K562 (cell line): ENCODE results near the gene TAX1BP1. TPM values are rescaled to one million over a fixed set of nuclear protein-coding genes. Genes with fewer than 3 reads are reported as not detected.

Experiments used
- ATAC-seq: fragments of 200-7000 bp; cut with Tn5 transposase; 3 replicates; pipeline ENCODE4 v1.9.1; 2020; ENCODE audit warnings: moderate library complexity
- BruUV-seq: library from RNA; stranded (reverse); fragments of 400-500 nt; replicated peaks from 2 replicates; lab custom pipeline; 2021; lab: Mats Ljungman, UMichigan
- CTCF ChIA-PET: fragments of 300-600 bp; formaldehyde crosslinking; extraction: SDS; loops from one replicate; lab custom pipeline; 2021; ENCODE audit warnings: low intra/inter-chr PET ratio; lab: Yijun Ruan, JAX
- POLR2A ChIA-PET: fragments of 300-600, 350-650 bp; sonication (Branson Sonifier 250); formaldehyde crosslinking; extraction: SDS; loops from one replicate; lab custom pipeline; 2021; ENCODE audit warnings: antibody characterized with exemption, inconsistent platforms; lab: Yijun Ruan, JAX
- DNase-seq, 4 experiments: peaks; one replicate each; pipeline versions ENCODE4 v3.0.0 to v3.0.0-alpha.2; 2011 to 2018; ENCODE audit warnings: low spot score in 3 of 4, mixed read lengths in 3 of 4; ENCODE audit errors: extremely low read depth in 1 of 4
- FAIRE-seq: peaks from 2 replicates; lab custom pipeline; 2011; peaks lifted over from hg19 to GRCh38; lab: Jason Lieb, UNC
- H2AFZ ChIP-seq: 2 replicates; pipeline ENCODE4 v1.6.0; 2011; ENCODE audit warnings: low read depth, low read length, control low read depth, inconsistent platforms
- H3K27ac ChIP-seq: fragments of 200-600 bp; 3 replicates; pipeline ENCODE4 v1.8.0; 2011; ENCODE audit warnings: low read depth, mild to moderate bottlenecking, control low read depth, inconsistent platforms, low read length, moderate library complexity, mixed read lengths; ENCODE audit errors: extremely low read depth
- H3K27me3 ChIP-seq, 2 experiments: fragments of 300-600 bp in 1 of 2; 2 replicates in 1 of 2; 3 replicates in 1 of 2; pipeline versions ENCODE4 v1.6.0 to v1.8.0; 2011; ENCODE audit warnings: inconsistent platforms in 2 of 2, low read length in 2 of 2, mild to moderate bottlenecking in 1 of 2, mixed read lengths in 1 of 2, moderate library complexity in 1 of 2; ENCODE audit not compliant: control insufficient read depth in 2 of 2, insufficient read depth in 2 of 2
- H3K36me3 ChIP-seq: fragments of 300-600 bp; 3 replicates; pipeline ENCODE4 v1.8.0; 2011; ENCODE audit warnings: mild to moderate bottlenecking, low read length, inconsistent platforms; ENCODE audit not compliant: control insufficient read depth, insufficient read depth
- H3K4me1 ChIP-seq, 2 experiments: fragments of 200-600 bp in 1 of 2; replicated peaks in 1 of 2; 2 replicates in 1 of 2; 3 replicates in 1 of 2; pipeline versions ENCODE4 v1.5.1 to v1.8.0; 2011; ENCODE audit warnings: inconsistent platforms in 2 of 2, low read length in 2 of 2, mild to moderate bottlenecking in 1 of 2, mixed read lengths in 1 of 2, moderate library complexity in 1 of 2; ENCODE audit not compliant: control insufficient read depth in 2 of 2, insufficient read depth in 2 of 2
- H3K4me2 ChIP-seq: 2 replicates; pipeline ENCODE4 v1.6.1; 2011; ENCODE audit warnings: low read length, control low read depth, inconsistent platforms, mixed read lengths; ENCODE audit not compliant: insufficient read depth
- H3K4me3 ChIP-seq: fragments of 200-600 bp; sonication (generic), shearing (Covaris generic); 2 replicates; pipeline ENCODE4 v1.5.1; 2016; ENCODE audit warnings: control low read depth, inconsistent platforms
- H3K79me2 ChIP-seq: fragments of 200-600 bp; 3 replicates; pipeline ENCODE4 v1.8.0; 2011; ENCODE audit warnings: low read length, inconsistent platforms; ENCODE audit not compliant: control insufficient read depth, insufficient read depth
- H3K9ac ChIP-seq, 2 experiments: 2 replicates each; pipeline versions ENCODE4 v1.6.0 to v1.6.1; 2011; ENCODE audit warnings: low read depth in 2 of 2, low read length in 2 of 2, control low read depth in 1 of 2, inconsistent platforms in 1 of 2, mild to moderate bottlenecking in 1 of 2, mixed read lengths in 1 of 2; ENCODE audit not compliant: insufficient read depth in 1 of 2
- H3K9me1 ChIP-seq: one replicate; pipeline ENCODE4 v1.6.0; 2011; ENCODE audit warnings: inconsistent platforms, mild to moderate bottlenecking, low read length, moderate library complexity; ENCODE audit not compliant: control insufficient read depth, insufficient read depth
- H3K9me3 ChIP-seq: replicated peaks from 2 replicates; pipeline ENCODE4 v1.5.1; 2011; ENCODE audit warnings: low read depth, low read length, inconsistent platforms; ENCODE audit not compliant: control insufficient read depth, insufficient read depth
- H4K20me1 ChIP-seq: replicated peaks from 2 replicates; pipeline ENCODE4 v1.6.1; 2011; ENCODE audit warnings: low read length, inconsistent platforms, mixed read lengths; ENCODE audit not compliant: control insufficient read depth, insufficient read depth
- BRD4 ChIP-seq: fragments of 200-600 bp; sonication (generic); IDR thresholded peaks from 2 replicates; pipeline ENCODE4 v1.6.1; 2017; ENCODE audit warnings: inconsistent platforms
- RNF2 ChIP-seq: sonication (generic); IDR thresholded peaks from 2 replicates; pipeline ENCODE4 v1.6.1; 2016
- SMARCB1 ChIP-seq: IDR thresholded peaks from 2 replicates; pipeline ENCODE4 v1.6.1; 2011; ENCODE audit warnings: improper control_type of control experiment, low read depth; ENCODE audit not compliant: insufficient read length
- U2AF2 ChIP-seq: fragments of 200-400 bp; formaldehyde crosslinking; optimal IDR thresholded peaks from 2 replicates; pipeline ENCODE3; 2017; ENCODE audit warnings: low read depth, mild to moderate bottlenecking, low read length
- ZNF551 ChIP-seq: fragments of 250-450 bp; sonication (Bioruptor Pico); IDR thresholded peaks from 2 replicates; pipeline ENCODE4 v1.5.0; 2021; ENCODE audit warnings: mild to moderate bottlenecking, moderate library complexity
- ZNF655 ChIP-seq: fragments of 250-450 bp; sonication (Bioruptor Pico); IDR thresholded peaks from 2 replicates; pipeline ENCODE4 v1.5.0; 2021
- in situ Hi-C: fragments of 300-500 bp; cut with MboI; formaldehyde crosslinking; loops from 4 replicates; pipeline ENCODE4 v1.15.0; 2018; ENCODE audit warnings: inconsistent platforms, mixed read lengths
- intact Hi-C: fragments of 100-400 bp; cut with micrococcal nuclease; formaldehyde crosslinking; loops from 2 replicates; pipeline ENCODE4 v1.14.2; 2022
- polyA plus RNA-seq, 8 experiments: library from polyadenylated mRNA; depleted of rRNA in 4 of 8; stranded (reverse) in 5 of 8; unstranded in 3 of 8; fragments of >200 nt; fragmentation: Nextera tagmentation in 2 of 8; fragmentation: Illumina TruSeq in 1 of 8; extraction: Ambion mirVana in 2 of 8; extraction: Trizol in 1 of 8; gene quantifications; 2 replicates each; pipeline versions ENCODE4 v1.2.1 to v1.2.3, GENCODE V29; 2011 to 2014; ENCODE audit warnings: inconsistent platforms in 1 of 8, missing spikeins in 1 of 8
- total RNA-seq, 7 experiments: library from RNA; depleted of rRNA in 6 of 7; stranded (reverse); fragments of >200 nt in 6 of 7; fragmentation: Illumina TruSeq in 2 of 7; extraction: Trizol in 2 of 7; gene quantifications; 2 replicates each; pipeline versions ENCODE4 v1.2.1 to v1.2.3, GENCODE V29; 2011 to 2021; ENCODE audit warnings: low replicate concordance in 1 of 7
- TF ChIP-seq, protein P1 (sequence below): fragments of 450-650 bp; formaldehyde crosslinking; IDR thresholded peaks from 2 replicates; pipeline ENCODE4 v1.4.0; 2020; ENCODE audit warnings: mild to moderate bottlenecking, mixed read lengths
- TF ChIP-seq, protein P2 (sequence below): fragments of 450-650 bp; formaldehyde crosslinking; IDR thresholded peaks from 2 replicates; pipeline ENCODE4 v1.4.0; 2022; ENCODE audit warnings: mild to moderate bottlenecking, moderate library complexity

TAX1BP1 gene
- total and polyA plus RNA-seq, 9 of the 15 experiments (the other 6 are each of a cell fraction or from before 2014, with no cell fraction given) = 49.0 to 119 (median 75.9) TPM

- TF ChIP-seq, protein P1, sequence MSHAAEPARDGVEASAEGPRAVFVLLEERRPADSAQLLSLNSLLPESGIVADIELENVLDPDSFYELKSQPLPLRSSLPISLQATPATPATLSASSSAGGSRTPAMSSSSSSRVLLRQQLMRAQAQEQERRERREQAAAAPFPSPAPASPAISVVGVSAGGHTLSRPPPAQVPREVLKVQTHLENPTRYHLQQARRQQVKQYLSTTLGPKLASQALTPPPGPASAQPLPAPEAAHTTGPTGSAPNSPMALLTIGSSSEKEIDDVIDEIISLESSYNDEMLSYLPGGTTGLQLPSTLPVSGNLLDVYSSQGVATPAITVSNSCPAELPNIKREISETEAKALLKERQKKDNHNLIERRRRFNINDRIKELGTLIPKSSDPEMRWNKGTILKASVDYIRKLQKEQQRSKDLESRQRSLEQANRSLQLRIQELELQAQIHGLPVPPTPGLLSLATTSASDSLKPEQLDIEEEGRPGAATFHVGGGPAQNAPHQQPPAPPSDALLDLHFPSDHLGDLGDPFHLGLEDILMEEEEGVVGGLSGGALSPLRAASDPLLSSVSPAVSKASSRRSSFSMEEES = peak; percentile 92
Observed at GRCh38 chr7:27753863-27754262, 13.9 kb downstream of the TAX1BP1 start (continued).

- no peaks in the 10 kb centered on the region for H3K9me3 ChIP-seq
- H3K36me3 ChIP-seq = peaks cover 48% of the 10 kb centered on the region
- intact Hi-C loops = no loop called here
- no peak overlapping the region for H3K4me3 ChIP-seq
- ChIA-PET CTCF (no interaction called here), POLR2A (interaction anchor here (0.7 kb wide), 1 partner anchor 15 kb away, joined by 3 read pairs; no protein-coding TSS in a partner anchor)
- TF ChIP-seq ZNF551 (CRISPR knock-in tag) (no peak), ZNF655 (no peak), U2AF2 (no peak), SMARCB1 (no peak), RNF2 (no peak), BRD4 (no peak)
- TF ChIP-seq, protein P2, sequence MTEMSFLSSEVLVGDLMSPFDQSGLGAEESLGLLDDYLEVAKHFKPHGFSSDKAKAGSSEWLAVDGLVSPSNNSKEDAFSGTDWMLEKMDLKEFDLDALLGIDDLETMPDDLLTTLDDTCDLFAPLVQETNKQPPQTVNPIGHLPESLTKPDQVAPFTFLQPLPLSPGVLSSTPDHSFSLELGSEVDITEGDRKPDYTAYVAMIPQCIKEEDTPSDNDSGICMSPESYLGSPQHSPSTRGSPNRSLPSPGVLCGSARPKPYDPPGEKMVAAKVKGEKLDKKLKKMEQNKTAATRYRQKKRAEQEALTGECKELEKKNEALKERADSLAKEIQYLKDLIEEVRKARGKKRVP (CRISPR knock-in tag) = no peak
- no peak for DNase-seq
- no peak overlapping the region for H2AFZ ChIP-seq
- BruUV-seq = no TSS peak
- no peaks in the 10 kb centered on the region for H3K4me1 ChIP-seq
- no peak overlapping the region for H3K9ac ChIP-seq
- H3K4me2 ChIP-seq = no peak overlapping the region
- H3K79me2 ChIP-seq = no peaks in the 10 kb centered on the region
- in situ Hi-C loops = no loop called here
- no peaks in the 10 kb centered on the region for H4K20me1 ChIP-seq
- ATAC-seq = no peak
- no peak for FAIRE-seq
- no peak overlapping the region for H3K27ac ChIP-seq
- no peaks in the 10 kb centered on the region for H3K27me3 ChIP-seq
- no peaks in the 10 kb centered on the region for H3K9me1 ChIP-seq
Observed at GRCh38 chr7:27756298-27756697, 16.3 kb downstream of the TAX1BP1 start.
